ENCODE measurements around the gene TMED9. TPM values are rescaled to one million over a fixed set of nuclear protein-coding genes. Genes with fewer than 3 reads are reported as not detected.

Gene TMED9
- total RNA-seq, 1 donor from 2014 or later: 147 TPM

DNA sequence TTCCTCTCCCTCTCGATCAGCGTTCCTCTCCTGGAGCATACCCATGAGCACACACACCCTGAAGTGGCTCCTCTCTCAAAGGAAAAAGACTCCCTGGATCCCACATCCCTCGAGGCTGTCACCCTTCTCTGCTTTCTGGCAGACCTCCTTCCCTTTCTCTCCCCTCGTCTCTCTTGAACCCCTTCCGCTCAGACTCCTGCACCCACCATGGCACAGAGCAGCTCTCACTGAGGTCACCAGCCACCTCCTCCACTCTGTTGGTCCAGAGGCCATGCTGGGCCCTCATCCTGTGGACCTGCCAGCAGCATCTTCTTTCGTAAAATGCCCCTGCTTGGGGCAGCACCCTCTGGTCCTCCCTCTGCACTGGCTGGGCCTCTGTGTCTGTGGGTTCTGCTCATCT lies 13.7 kb downstream of the TMED9 start:
- H3K4me1 Mint-ChIP-seq: peaks cover 8% of the 10 kb centered on the region
- H3K27me3 Mint-ChIP-seq: no peaks in the 10 kb centered on the region
- intact Hi-C loops (cut with micrococcal nuclease): no loop called here
- no peak for DNase-seq
- H3K36me3 Mint-ChIP-seq (ENCODE audit: low read depth): peaks cover 6% of the 10 kb centered on the region
- H3K9me3 Mint-ChIP-seq: no peaks in the 10 kb centered on the region
- H3K27ac Mint-ChIP-seq: peak overlapping the region; percentile 23
- H3K4me3 Mint-ChIP-seq: no peak overlapping the region

DNA sequence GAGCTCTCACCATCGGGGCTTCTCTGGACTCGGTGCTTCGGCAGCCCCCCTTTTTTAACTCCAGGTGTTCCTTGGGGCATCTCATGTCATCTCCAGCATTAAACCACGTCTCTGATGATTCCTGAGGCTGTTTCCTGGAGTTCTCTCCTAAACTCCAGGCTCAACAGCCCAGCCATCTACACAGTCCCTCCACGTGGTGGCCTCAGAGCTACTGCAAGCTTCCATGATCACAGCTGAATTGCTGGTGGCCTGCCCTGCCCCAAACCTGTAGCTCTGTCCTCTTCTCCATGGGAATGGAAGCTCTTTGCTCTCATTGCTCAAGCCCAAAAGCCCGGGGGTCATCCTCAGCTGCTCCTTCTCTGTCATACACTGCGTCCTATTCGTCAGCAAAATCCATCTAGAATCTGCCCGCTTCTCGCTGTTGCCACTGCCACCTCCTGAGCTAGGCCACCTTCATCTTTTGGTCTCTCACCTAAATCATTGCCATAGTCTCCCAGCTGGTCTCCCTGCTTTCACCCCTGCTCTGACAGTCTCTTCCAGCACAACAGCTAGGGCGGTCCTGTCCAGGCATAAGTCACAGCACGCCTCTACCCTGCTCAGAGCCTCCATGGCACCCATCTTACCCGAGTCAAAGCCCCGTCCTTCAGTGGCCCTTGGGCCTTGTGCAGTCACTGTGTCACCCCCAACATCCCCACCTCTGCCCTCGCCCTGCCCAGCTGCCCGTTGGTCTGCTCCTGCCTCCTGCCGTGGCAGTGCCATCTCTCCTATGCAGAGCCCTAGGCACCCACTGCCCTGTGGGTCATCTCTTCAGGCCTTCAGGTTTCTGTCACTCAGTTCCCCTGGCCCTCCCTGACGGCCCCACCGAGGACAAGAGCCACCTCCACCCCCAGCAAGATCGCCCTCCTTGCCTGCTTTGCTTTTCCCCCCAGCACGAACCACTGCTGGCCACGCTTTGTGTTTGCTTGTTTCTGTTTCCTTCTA lies 14.4 kb downstream of the TMED9 start:
- intact Hi-C loops (cut with micrococcal nuclease): no loop called here
- no peaks in the 10 kb centered on the region for H3K9me3 Mint-ChIP-seq

DNA sequence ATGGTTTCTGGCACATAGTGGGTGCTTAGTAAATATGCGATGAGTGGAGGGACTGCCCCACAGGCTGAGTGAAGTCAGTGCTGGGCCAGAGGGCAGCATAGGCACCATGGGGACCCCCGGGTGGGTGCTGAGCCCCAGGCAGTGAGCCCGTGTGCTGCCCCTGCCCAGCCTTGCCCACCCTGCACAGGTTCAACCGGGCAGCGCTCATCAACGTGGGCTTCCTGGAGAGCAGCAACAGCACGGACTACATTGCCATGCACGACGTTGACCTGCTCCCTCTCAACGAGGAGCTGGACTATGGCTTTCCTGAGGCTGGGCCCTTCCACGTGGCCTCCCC lies 15.1 kb downstream of the TMED9 start:
- no peak overlapping the region for H3K27ac Mint-ChIP-seq
- H3K27me3 Mint-ChIP-seq: no peaks in the 10 kb centered on the region
- DNase-seq: no peak
- no peak overlapping the region for H3K4me3 Mint-ChIP-seq
- H3K4me1 Mint-ChIP-seq: peaks cover 2% of the 10 kb centered on the region
- intact Hi-C loops (cut with micrococcal nuclease): no loop called here
- H3K36me3 Mint-ChIP-seq (ENCODE audit: low read depth): peaks cover 6% of the 10 kb centered on the region
- H3K9me3 Mint-ChIP-seq: no peaks in the 10 kb centered on the region

More for the DNA sequence above, 14.4 kb downstream of the TMED9 start:
- Mint-ChIP-seq H3K36me3 (ENCODE audit: low read depth) (peaks cover 6% of the 10 kb centered on the region), H3K4me1 (peaks cover 2% of the 10 kb centered on the region), H3K27me3 (no peaks in the 10 kb centered on the region), H3K27ac (peak overlapping the region; percentile 5), H3K4me3 (no peak overlapping the region)
- DNase-seq: no peak

DNA sequence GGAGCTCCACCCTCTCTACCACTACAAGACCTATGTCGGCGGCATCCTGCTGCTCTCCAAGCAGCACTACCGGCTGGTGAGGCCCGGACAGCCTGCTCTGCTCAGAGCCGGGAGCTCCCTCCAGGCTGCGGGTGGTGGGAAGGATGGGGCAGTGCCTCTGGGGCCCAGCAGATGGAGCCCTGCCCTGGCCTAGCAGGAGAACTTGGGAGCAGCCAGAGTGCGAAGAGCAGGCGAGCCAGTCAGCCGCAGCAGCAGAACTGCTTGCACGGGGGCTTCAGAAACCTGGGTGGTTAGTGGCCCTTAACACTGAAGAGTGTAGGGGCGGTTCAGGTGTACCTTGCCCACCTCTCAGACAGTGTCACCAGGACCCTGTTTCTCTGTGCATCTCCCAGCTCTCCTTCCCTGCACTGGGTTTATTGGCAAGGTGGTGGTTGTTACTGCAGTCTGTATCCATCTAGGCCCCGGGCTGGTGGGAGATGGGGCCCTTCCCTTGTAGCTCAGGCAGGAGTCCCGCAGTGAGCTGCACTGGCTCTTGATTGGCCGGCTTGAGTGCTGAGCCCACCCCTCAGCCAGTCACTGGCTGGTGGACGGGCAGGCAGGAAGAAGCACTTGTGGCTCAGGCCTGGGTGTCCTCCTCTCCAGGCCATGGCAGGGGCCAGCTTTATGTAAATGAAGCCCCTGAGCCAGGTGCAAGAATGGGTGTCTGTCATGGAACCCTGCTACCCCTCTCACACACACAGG lies 15.6 kb downstream of the TMED9 start:
- Mint-ChIP-seq H3K27ac (peak overlapping the region; percentile 11), H3K4me1 (peaks cover 2% of the 10 kb centered on the region), H3K27me3 (no peaks in the 10 kb centered on the region), H3K36me3 (ENCODE audit: low read depth) (peaks cover 9% of the 10 kb centered on the region), H3K4me3 (no peak overlapping the region), H3K9me3 (no peaks in the 10 kb centered on the region)
- intact Hi-C loops (cut with micrococcal nuclease): no loop called here
- peak; percentile 89 for DNase-seq

DNA sequence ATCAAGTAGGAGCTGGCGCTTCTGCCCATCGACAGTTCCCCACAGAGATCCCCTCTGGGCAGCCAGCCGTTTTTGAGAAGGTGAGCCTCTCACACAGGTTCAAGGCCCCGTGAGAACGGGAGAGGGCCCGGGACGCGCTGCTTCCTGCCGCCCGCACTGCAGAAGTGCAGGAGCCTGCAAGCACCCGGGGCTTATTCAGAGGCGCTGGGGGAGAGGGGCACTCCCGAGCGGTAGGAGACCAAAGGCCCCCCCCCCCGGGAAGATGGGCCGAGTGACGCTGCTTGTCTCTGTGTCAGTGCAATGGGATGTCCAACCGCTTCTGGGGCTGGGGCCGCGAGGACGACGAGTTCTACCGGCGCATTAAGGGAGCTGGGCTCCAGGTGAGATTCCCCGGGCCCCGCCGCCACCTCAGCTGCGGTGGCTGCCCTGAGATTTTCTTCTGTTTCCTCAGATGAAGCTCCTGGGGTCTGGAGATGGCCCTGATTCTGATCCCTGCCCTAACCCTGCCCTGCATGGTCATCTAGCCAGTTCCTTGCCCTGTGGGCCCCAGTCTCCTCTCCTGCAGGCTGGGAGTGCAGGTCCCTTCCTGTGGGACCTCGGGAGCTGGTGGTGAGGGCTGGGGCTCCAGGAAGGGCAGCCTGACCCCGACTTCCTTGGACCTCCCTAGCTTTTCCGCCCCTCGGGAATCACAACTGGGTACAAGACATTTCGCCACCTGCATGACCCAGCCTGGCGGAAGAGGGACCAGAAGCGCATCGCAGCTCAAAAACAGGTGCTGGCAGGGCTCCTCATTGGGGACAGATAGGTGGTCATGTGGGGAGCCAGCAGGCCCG lies 16.5 kb downstream of the TMED9 start:
- intact Hi-C loops (cut with micrococcal nuclease): no loop called here
- peaks cover 10% of the 10 kb centered on the region for H3K36me3 Mint-ChIP-seq (ENCODE audit: low read depth)
- H3K4me1 Mint-ChIP-seq: peaks cover 2% of the 10 kb centered on the region
- peak; percentile 51 for DNase-seq
- no peak overlapping the region for H3K4me3 Mint-ChIP-seq
- no peaks in the 10 kb centered on the region for H3K27me3 Mint-ChIP-seq
- no peaks in the 10 kb centered on the region for H3K9me3 Mint-ChIP-seq
- no peak overlapping the region for H3K27ac Mint-ChIP-seq

DNA sequence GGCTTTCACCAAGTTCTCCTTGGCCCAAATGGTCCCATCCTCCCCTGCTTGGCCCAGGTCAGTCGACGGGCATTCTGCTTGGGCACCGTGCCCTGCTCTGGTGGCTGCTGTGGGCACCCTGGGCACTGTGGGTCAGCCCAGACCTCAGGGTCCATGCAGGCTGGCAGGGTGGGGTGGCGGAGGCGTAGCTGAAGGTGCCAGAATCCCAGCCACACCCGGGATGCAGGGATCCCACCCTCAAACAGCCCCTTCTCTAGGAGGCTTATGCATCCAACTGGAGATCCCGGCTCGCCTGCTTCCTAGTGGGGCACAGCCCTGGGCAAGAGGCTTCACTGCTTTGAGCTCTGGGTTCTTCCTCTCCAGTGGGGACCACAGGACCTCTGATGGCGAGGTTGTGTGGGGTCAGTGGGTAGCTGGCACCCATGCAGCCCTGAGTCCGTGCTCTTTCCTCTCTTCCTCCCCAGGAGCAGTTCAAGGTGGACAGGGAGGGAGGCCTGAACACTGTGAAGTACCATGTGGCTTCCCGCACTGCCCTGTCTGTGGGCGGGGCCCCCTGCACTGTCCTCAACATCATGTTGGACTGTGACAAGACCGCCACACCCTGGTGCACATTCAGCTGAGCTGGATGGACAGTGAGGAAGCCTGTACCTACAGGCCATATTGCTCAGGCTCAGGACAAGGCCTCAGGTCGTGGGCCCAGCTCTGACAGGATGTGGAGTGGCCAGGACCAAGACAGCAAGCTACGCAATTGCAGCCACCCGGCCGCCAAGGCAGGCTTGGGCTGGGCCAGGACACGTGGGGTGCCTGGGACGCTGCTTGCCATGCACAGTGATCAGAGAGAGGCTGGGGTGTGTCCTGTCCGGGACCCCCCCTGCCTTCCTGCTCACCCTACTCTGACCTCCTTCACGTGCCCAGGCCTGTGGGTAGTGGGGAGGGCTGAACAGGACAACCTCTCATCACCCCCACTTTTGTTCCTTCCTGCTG lies 17.4 kb downstream of the TMED9 start:
- no peak for DNase-seq
- intact Hi-C loops (cut with micrococcal nuclease): no loop called here
- peaks cover 10% of the 10 kb centered on the region for H3K36me3 Mint-ChIP-seq (ENCODE audit: low read depth)
- no peak overlapping the region for H3K27ac Mint-ChIP-seq
- no peak overlapping the region for H3K4me3 Mint-ChIP-seq
- peaks cover 2% of the 10 kb centered on the region for H3K4me1 Mint-ChIP-seq
- no peaks in the 10 kb centered on the region for H3K27me3 Mint-ChIP-seq
- H3K9me3 Mint-ChIP-seq: no peaks in the 10 kb centered on the region

DNA sequence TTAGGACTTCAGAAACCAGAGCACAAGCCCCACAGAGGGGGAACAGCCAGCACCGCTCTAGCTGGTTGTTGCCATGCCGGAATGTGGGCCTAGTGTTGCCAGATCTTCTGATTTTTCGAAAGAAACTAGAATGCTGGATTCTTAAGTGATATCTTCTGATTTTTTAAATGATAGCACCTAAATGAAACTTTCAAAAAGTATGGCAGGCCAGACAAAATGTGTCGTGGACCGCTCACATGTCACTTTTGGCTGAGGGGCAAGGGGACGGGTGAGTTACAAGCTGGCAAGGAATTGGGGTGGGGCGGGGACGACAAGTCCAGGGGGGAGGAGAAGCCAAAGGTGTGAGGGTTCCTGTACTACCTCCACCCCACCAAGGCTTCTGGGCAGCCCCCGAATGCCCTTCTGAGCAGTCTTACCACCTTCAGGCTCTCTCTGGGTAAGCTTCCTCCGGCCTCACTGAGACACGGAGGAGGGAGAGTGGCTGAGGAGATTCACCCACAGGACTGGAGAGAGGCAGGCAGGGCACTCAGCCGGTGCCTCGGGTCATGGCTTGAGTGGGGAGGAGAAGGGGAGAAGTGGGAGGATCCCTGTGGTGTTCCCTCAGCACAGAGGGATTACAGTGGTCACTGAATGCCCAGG lies 18.2 kb downstream of the TMED9 start:
- Mint-ChIP-seq H3K27ac (no peak overlapping the region), H3K27me3 (no peaks in the 10 kb centered on the region), H3K4me1 (peaks cover 2% of the 10 kb centered on the region), H3K9me3 (no peaks in the 10 kb centered on the region), H3K36me3 (ENCODE audit: low read depth) (peaks cover 10% of the 10 kb centered on the region), H3K4me3 (no peak overlapping the region)
- intact Hi-C loops (cut with micrococcal nuclease): no loop called here
- no peak for DNase-seq

DNA sequence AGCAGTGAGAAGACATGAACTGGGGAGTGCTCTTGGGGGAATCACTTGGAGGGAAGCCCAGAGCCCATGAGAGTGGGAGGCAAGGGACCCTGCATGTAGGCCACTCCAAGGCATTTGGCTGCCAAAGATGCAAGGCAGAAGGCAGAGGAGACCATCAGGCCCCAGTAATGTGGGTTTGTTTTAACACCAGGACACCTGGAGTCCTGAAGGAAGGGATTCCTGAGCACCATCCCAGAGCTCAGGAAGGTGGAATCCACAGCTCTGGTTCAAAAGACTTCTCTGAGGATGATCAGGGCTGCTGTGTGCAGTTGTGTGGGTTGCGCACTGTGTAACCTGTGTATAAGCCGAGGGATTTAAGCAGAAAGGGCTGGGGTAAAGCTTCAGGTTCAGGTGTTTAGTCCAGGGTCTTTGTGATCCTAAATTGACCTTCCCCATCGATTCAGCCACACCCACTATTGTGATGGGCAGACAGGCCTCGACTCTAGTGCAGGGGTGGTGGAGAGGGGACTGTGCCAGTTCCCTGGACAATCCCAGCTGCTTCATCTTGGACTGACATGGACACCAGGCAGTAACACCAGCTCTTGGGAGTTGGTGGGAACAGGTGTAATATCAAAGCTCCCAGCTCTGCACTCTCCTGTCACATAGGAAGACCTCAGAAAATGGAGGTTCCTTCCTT lies 18.9 kb downstream of the TMED9 start:
- Mint-ChIP-seq H3K4me1 (no peaks in the 10 kb centered on the region), H3K9me3 (no peaks in the 10 kb centered on the region), H3K27ac (no peak overlapping the region), H3K4me3 (no peak overlapping the region), H3K36me3 (ENCODE audit: low read depth) (peaks cover 5% of the 10 kb centered on the region), H3K27me3 (no peaks in the 10 kb centered on the region)
- intact Hi-C loops (cut with micrococcal nuclease): no loop called here
- no peak for DNase-seq

DNA sequence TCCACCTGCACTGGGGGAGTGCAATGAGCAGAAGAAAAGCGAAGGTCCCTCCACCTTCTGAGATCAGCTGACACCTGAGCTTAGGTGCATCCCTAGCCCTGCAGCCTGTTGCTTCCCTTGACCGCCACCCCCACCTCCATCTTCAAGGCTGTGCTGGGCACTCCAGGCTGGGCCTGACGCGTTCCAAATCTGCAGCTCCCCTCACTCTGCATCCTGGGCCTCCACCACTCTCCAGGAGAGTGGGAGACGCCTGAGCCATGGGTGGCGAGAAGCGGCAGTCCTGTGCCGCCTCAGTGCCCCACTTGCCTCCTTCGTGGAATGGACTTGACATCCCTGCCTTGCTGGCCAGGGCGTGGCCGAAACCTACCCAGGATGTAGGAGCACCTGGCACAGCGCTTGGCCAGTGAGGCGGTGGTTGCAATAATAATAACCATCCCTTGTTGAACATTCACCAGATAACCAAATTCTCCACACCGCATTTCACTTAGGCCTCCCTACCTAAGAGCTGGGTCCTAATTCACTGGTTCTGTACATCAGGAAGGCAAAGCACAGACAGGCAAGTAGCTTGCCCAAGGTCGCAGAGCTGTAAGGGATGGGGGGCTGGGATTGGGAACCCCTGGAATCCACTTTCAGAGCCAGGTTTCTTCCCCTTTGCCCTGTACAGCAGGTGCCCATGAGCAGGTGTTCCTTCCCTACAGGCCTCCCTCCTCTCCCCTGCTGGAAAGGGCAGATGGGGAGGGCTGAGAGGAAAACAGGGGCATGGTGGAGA lies 19.6 kb downstream of the TMED9 start:
- H3K4me3 Mint-ChIP-seq: no peak overlapping the region
- intact Hi-C loops (cut with micrococcal nuclease): no loop called here
- H3K36me3 Mint-ChIP-seq (ENCODE audit: low read depth): peaks cover 11% of the 10 kb centered on the region
- no peaks in the 10 kb centered on the region for H3K9me3 Mint-ChIP-seq
- H3K4me1 Mint-ChIP-seq: no peaks in the 10 kb centered on the region
- DNase-seq: peak; percentile 52
- H3K27ac Mint-ChIP-seq: no peak overlapping the region
- no peaks in the 10 kb centered on the region for H3K27me3 Mint-ChIP-seq

DNA sequence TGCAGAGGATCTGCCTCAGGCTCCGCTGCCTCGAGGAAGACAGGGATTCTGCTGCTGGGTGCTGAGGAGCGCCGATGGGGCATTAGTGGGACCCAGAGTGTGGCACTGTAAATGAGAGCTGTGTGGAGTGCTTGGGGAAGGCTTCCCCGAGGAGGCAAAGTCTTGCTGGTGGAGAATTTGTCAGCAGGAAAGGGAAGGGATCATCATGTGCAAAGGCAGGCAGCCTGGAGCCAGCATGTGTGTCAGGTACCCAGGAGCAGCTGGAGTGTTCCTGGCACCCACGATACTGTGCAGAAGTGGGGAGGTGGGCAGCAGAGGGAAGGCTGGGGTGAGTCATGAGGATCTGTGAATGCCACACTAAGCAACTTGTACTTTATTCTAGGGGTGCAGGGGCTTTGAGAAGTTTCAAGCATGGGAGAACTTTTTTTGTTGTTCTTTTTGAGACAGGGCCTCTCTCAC lies 20.2 kb downstream of the TMED9 start:
- Mint-ChIP-seq H3K36me3 (ENCODE audit: low read depth) (peaks cover 11% of the 10 kb centered on the region), H3K27ac (no peak overlapping the region), H3K4me1 (no peaks in the 10 kb centered on the region), H3K9me3 (no peaks in the 10 kb centered on the region), H3K27me3 (no peaks in the 10 kb centered on the region), H3K4me3 (no peak overlapping the region)
- DNase-seq: no peak
- intact Hi-C loops (cut with micrococcal nuclease): no loop called here

DNA sequence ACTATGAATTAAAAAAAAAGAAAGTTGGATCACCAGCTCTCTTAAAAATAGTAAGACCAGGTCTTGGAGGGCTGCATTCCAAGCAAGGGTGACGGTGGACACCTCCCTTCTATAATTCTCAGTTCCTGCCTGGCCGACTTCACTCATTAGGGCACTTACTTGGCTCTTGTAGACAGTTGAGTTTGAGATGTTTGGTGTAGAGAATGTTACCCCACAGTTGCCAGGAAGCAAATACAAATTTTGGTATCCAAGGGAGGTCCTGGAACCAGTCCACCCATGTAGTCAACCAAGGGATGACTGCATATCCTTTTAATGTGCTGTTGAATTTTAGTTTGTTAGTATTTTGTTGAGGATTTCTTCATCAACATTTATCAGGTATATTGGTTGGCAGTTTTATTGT lies 28.6 kb downstream of the TMED9 start:
- Mint-ChIP-seq H3K27ac (no peak overlapping the region), H3K36me3 (ENCODE audit: low read depth) (peaks cover 62% of the 10 kb centered on the region), H3K4me3 (no peak overlapping the region), H3K9me3 (peaks cover 3% of the 10 kb centered on the region), H3K4me1 (peaks cover 2% of the 10 kb centered on the region), H3K27me3 (no peaks in the 10 kb centered on the region)
- no peak for DNase-seq
- intact Hi-C loops (cut with micrococcal nuclease): no loop called here

Measured in activated CD4-positive, alpha-beta T cell treated with anti-CD3 and anti-CD28 coated beads, Interleukin-2, amount 10 ng/mL, durations not matched to agents 24 days and 14 days (primary cell).